Measurements from ENCODE around the gene TAF12.
A peak's percentile ranks its signal among the peaks of the same experiment; 100 is the strongest.
"Not testable (repeated sequence)": the region's sequence is repeated elsewhere in the genome, so short reads cannot be mapped to it uniquely, and the experiment has no call there.

TAF12 gene

GRCh38 chr1:28644494-28644893, 1.6 kb upstream of the TAF12 start:
- DNase-seq (ENCODE audit: low read depth): no peak

DNA sequence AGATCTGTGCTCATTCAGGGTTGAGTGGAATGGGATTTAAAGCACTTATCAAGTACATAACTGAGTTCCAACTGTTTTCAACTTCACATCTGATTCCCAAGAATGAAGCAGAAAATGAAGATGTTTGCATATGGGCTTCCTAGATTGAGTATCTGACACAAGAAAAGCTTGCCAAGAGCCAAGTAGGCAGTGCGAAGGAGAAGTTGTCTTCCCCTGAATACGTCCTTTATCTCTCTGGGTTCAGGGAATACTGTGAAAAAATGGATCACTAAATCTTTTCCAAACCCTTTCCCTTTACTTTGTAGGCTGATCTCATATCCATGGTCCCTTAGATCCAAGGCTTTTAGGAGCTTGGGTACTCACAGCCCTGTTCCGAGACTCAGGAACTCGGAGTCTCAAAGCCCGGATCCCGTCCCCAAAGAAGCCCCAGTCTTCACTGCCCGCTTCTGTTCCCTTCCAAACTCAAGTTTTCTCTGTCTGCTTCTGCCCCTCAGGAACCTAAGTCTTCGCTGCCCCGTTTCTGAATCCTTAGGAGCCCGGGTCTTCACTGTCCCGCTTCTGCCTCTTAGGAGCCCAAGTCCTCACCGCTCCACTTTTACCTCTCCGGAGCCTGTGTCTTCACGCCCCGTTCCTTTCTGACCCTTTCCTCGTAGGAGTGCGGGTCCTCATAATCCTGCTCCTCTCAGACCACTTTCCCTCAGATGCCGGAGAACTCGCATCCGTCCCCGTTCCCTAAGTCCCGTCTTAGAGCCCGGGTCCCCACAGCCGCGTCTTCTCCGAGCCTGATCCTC, 616 bp downstream of the TAF12 start:
- no peak for DNase-seq (ENCODE audit: low read depth)

GRCh38 chr1:28640766-28641165, 2.1 kb downstream of the TAF12 start:
- DNase-seq (ENCODE audit: low read depth): no peak

DNA sequence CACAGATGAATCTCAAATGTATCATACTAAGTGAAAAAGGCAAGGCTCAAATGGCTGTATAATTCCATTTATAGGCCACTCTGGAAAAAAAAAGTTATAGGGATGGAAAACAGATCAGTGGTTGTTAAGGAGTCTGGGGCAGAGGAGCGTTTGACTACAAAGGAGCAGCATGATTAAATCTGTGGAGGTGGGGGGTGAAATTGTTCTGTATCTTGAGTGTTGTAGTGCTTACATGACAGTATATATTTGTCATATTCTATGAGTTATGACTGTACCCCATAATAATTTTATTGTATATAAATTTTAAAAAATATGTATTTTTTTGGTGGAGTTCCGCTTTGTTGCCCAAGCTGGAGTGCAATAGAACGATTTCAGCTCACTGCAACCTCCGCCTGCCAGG, 10.3 kb downstream of the TAF12 start:
- no peak for DNase-seq (ENCODE audit: low read depth)

DNA sequence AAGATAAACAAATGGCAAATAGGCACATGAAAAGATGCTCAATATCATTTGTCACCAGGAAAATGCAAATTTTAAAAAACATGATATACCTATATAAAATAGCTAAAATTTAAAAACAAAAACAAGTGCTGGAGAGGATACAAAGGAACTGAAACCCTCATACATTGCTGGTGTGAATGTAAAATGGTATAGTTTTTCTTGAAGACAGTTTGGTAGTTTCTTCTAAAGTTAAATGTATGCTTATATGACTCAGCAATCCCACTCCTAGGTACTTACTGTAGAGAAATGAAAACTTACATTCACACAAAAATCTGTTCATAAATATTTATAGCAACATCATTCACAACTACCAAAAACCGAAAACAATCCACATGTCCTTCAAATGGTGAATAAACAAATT, 11.2 kb downstream of the TAF12 start:
- DNase-seq (ENCODE audit: low read depth): no peak

GRCh38 chr1:28613175-28613574, 29.7 kb downstream of the TAF12 start:
- no peak for DNase-seq (ENCODE audit: low read depth)

GRCh38 chr1:28606771-28607170, 36.1 kb downstream of the TAF12 start:
- no peak for DNase-seq (ENCODE audit: low read depth)

DNA sequence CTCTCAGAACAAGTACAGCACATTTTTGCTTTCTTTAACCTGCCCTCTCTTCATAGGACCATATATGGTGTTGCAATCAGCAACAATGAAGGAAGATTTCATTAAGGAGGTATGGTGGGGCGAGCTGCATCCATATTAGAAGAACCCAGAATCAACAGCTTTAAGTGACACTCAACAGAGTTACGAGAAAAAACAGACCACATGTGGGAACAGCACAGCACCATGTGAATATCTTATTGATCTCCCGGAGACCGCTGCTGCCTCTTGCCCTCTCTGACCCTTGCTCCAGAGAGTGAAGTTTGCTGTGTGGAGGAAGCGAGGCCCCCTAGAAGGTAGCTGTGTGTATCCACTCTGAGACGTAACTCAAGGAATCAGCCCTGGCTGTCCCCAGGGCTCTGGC, 37.9 kb downstream of the TAF12 start:
- DNase-seq (ENCODE audit: low read depth): no peak

DNA sequence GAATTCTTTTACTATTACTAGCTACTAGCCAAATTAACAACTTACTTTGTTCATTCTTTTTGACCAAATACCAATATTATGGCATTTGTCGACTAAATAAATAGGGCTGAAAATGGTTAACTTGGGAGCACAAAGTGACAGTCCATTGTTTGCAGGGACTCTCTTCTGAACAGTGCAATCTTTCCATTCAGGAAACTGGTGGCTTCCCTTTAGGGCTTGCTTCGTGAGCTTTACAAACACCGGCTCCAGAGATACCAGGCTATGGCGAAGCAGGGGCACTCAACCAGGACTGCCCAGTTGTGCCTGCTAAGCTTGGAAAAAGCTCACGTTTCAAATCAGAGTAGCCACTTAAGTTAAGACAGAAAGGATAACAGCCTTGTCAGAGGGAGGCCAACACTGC, 38.5 kb downstream of the TAF12 start:
- DNase-seq (ENCODE audit: low read depth): no peak

DNA sequence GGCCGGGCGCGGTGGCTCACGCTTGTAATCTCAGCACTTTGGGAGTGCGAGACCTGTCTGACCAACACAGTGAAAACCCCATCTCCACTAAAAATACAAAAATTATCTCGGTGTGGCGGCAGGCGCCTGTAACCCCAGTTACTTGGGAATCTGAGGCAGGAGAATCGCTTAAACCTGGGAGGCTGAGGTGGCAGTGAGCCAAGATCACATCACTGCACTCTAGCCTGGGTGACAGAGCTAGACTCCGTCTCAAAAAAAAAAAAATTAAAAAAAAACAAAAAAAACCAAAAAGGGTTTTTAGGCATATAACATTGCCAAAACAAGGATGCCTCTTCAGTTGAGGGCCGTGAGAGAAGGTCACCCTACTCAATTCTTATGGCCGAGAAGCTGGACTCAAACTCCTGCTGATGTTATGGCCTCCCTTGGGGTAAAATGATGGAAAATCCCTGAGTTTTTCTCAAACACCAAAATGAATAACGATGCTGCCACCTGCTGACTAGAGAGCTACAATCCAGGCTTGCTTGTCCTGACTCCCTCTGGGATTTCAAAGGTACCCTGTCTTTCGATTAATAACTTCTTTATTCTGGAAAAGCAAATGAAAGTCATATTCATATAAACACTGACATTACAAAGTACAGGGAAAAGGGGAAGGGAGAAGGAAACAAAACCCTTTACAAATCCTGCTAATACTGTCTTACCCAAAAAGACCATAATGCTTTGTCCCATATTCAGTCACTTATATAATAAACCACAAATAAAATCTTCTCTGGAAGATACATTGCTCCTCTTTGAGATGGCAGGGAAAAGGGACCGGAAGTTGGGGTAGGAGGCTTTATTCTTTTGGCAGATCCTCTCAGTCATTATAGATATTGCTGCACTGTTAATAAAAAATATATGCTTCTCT, 40.1 kb downstream of the TAF12 start:
- DNase-seq (ENCODE audit: low read depth): peak; percentile 49

DNA sequence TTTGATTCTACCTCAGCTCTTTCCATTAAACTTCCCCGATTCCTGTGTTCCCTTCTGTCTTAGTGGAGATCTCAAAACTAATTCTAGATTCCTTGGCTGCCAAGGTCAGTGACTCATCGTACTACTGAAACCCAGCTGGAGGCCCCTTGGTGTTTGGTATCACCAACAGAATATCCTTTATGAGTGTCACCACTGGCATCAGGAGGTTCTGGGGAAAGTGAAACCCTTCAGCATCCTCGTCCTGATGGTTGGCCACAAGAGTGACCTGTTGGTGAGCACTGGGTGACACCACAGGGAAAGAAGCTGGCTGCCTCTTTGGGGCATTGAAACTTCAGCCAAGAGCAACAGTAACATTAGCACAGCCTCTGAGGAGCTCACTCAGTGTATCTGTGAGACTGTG, 41.2 kb downstream of the TAF12 start:
- peak; percentile 83 for DNase-seq (ENCODE audit: low read depth)

- not testable (repeated sequence) for DNase-seq (ENCODE audit: low read depth)
These were observed 46.6 kb downstream of the TAF12 start for GRCh38 chr1:28596276-28596675.

DNA sequence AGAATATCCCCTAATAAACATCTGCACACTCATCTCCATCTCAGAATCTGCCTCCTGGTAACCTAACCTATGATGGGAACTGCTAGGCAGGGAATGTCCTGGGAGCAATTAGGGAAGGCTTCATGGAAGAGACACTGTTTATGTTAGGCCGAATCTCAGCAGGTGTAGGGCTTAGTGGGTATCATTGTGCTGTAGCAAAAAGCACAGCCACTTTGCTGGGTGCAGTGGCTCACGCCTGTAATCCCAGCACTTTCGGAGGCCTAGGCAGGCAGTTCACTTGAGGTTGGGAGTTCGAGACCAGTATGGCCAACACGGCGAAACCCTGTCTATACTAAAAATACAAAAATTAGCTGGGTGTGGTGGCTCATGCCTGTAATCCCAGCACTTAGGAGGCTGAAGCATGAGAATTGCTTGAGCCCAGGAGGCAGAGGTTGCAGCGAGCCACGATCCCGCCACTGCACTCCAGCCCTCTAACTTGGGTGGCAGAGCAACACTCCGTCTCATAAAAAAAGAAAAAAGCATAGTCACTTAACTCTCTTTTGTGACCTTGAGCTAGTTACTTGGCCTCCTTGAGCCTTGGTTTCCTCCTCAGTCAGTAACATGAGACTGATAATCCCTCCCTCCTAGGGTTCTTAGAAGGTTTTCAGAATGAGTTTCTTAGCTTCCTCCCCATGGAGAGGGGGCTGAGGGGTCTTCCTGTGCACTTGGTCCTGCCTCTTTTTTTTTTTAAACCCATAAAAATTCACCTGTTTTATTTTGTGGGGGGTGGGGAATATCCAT, 47.3 kb downstream of the TAF12 start:
- no peak for DNase-seq (ENCODE audit: low read depth)

GRCh38 chr1:28594686-28595411, 48.0 kb downstream of the TAF12 start:
- DNase-seq (ENCODE audit: low read depth): not testable (repeated sequence)

GRCh38 chr1:28593988-28594356, 48.9 kb downstream of the TAF12 start:
- not testable (repeated sequence) for DNase-seq (ENCODE audit: low read depth)

DNA sequence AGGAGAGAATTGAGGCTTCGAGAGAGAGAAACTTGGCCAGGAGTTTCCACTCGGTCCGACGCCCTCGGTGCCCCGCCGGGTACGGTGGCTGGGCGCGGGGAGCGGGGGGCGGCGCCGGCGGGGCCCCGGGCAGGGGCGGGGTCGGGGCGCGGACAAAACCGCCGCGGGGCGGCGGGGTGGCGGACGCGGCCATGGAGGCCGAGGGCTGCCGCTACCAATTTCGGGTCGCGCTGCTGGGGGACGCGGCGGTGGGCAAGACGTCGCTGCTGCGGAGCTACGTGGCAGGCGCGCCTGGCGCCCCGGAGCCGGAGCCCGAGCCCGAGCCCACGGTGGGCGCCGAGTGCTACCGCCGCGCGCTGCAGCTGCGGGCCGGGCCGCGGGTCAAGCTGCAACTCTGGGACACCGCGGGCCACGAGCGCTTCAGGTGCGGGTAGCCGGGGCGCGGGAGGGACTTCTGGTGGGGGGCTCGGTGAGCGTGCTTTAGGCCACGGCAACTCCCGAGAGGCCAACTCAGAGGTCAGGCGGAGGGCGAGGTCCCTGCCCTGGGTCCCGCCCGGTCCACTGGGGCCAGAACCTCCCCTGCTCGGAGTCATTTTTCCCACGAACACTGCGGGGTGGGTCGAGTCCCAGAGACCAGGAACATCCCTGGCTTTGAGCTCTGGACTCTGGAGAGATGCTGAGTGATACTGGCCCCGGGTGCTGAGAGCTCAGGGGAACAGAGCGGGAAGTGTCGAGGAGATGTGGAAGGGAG, 50.4 kb downstream of the TAF12 start:
- DNase-seq (ENCODE audit: low read depth): no peak

GRCh38 chr1:28591708-28592320, 51.1 kb downstream of the TAF12 start, which contains the start of gene RAB42:
Gene RAB42, plus strand, starts transcription at chr1:28592265. Its CDS starts 247 bp downstream, at chr1:28592512.
- DNase-seq (ENCODE audit: low read depth): no peak

GRCh38 chr1:28586585-28587391, 56.1 kb downstream of the TAF12 start:
- not testable (repeated sequence) for DNase-seq (ENCODE audit: low read depth)

- DNase-seq (ENCODE audit: low read depth): no peak
These were observed 60.6 kb downstream of the TAF12 start for GRCh38 chr1:28582248-28582615.
